MM.1S (cell line): ENCODE measurements around the gene CKS2.
"Not testable (repeated sequence)": the region's sequence is repeated elsewhere in the genome, so short reads cannot be mapped to it uniquely, and the experiment has no call there.

Experiments used
- DNase-seq: peaks from one replicate; pipeline ENCODE4 v3.0.0-alpha.2; 2015
- H2AFZ ChIP-seq: fragments of 300-600 bp; sonication (generic); 2 replicates; pipeline ENCODE4 v1.6.0; 2016; ENCODE audit warnings: antibody characterized with exemption, low read length
- H3F3A ChIP-seq: fragments of 300-600 bp; sonication (generic); 2 replicates; pipeline ENCODE4 v1.6.1; 2016; ENCODE audit warnings: mild to moderate bottlenecking, antibody characterized with exemption, low read length, moderate library complexity, mixed read lengths; ENCODE audit not compliant: insufficient read depth
- H3K27ac ChIP-seq: fragments of 300-600 bp; sonication (generic); 2 replicates; pipeline ENCODE4 v1.5.1; 2016; ENCODE audit warnings: mild to moderate bottlenecking, low read length
- H3K27me3 ChIP-seq: fragments of 300-600 bp; sonication (generic); replicated peaks from 2 replicates; pipeline ENCODE4 v1.6.0; 2016; ENCODE audit warnings: low read length; ENCODE audit not compliant: insufficient read depth
- H3K36me3 ChIP-seq: fragments of 300-600 bp; sonication (generic); replicated peaks from 2 replicates; pipeline ENCODE4 v1.6.1; 2016; ENCODE audit warnings: mild to moderate bottlenecking, low read length, mixed read lengths; ENCODE audit not compliant: insufficient read depth
- H3K4me1 ChIP-seq: fragments of 300-600 bp; sonication (generic); 2 replicates; pipeline ENCODE4 v1.6.1; 2016; ENCODE audit warnings: low read length, mixed read lengths
- H3K4me2 ChIP-seq: fragments of 300-600 bp; sonication (generic); 2 replicates; pipeline ENCODE4 v1.6.0; 2016; ENCODE audit warnings: low read depth, low read length
- H3K4me3 ChIP-seq: fragments of 300-600 bp; sonication (generic); 2 replicates; pipeline ENCODE4 v1.5.1; 2016; ENCODE audit warnings: low read length, mixed read lengths
- H3K79me2 ChIP-seq: fragments of 300-600 bp; sonication (generic); 2 replicates; pipeline ENCODE4 v1.6.1; 2016; ENCODE audit warnings: mixed run types, low read length, mixed read lengths
- H3K9ac ChIP-seq: fragments of 300-600 bp; sonication (generic); 2 replicates; pipeline ENCODE4 v1.6.1; 2016; ENCODE audit warnings: low read length, mixed read lengths
- H3K9me2 ChIP-seq: fragments of 300-600 bp; sonication (generic); replicated peaks from 2 replicates; pipeline ENCODE4 v1.6.1; 2016; ENCODE audit warnings: mild to moderate bottlenecking, low read length, mixed read lengths; ENCODE audit not compliant: insufficient read depth
- H3K9me3 ChIP-seq: fragments of 300-600 bp; sonication (generic); replicated peaks from 2 replicates; pipeline ENCODE4 v1.6.1; 2016; ENCODE audit warnings: mild to moderate bottlenecking, low read length, mixed read lengths; ENCODE audit not compliant: insufficient read depth
- H4K20me1 ChIP-seq: fragments of 300-600 bp; sonication (generic); 2 replicates; pipeline ENCODE4 v1.6.1; 2016; ENCODE audit warnings: mild to moderate bottlenecking, low read length, moderate library complexity, mixed read lengths; ENCODE audit not compliant: insufficient read depth
- EZH2 ChIP-seq: fragments of 300-600 bp; sonication (generic); optimal IDR thresholded peaks from 2 replicates; pipeline ENCODE3; 2017; ENCODE audit warnings: low read depth, mild to moderate bottlenecking, antibody characterized with exemption, low read length, mixed read lengths
- EZH2phosphoT487 ChIP-seq: fragments of 300-600 bp; sonication (generic); IDR thresholded peaks from 2 replicates; pipeline ENCODE4 v1.6.1; 2018; ENCODE audit warnings: antibody characterized with exemption, low read length
- TF ChIP-seq, protein P1 (sequence below): fragments of 300-600 bp; sonication (generic); IDR thresholded peaks from 2 replicates; pipeline ENCODE4 v1.5.1; 2016; ENCODE audit warnings: antibody characterized with exemption, low read length, mixed read lengths

Gene CKS2

GRCh38 chr9:89291741-89292140 lies 19.3 kb upstream of the CKS2 start:
- no peaks in the 10 kb centered on the region for H3K9me3 ChIP-seq
- DNase-seq, result no peak
- no peak overlapping the region for H3K9ac ChIP-seq
- H3K27ac ChIP-seq, result no peak overlapping the region
- no peak overlapping the region for H2AFZ ChIP-seq
- no peaks in the 10 kb centered on the region for H3K4me1 ChIP-seq
- H3K4me2 ChIP-seq, result no peak overlapping the region
- H3K36me3 ChIP-seq, result no peaks in the 10 kb centered on the region
- H3F3A ChIP-seq, result no peaks in the 10 kb centered on the region
- H4K20me1 ChIP-seq, result no peaks in the 10 kb centered on the region
- TF ChIP-seq EZH2phosphoT487, result no peak
- TF ChIP-seq, protein P1, sequence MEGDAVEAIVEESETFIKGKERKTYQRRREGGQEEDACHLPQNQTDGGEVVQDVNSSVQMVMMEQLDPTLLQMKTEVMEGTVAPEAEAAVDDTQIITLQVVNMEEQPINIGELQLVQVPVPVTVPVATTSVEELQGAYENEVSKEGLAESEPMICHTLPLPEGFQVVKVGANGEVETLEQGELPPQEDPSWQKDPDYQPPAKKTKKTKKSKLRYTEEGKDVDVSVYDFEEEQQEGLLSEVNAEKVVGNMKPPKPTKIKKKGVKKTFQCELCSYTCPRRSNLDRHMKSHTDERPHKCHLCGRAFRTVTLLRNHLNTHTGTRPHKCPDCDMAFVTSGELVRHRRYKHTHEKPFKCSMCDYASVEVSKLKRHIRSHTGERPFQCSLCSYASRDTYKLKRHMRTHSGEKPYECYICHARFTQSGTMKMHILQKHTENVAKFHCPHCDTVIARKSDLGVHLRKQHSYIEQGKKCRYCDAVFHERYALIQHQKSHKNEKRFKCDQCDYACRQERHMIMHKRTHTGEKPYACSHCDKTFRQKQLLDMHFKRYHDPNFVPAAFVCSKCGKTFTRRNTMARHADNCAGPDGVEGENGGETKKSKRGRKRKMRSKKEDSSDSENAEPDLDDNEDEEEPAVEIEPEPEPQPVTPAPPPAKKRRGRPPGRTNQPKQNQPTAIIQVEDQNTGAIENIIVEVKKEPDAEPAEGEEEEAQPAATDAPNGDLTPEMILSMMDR, result no peak
- TF ChIP-seq EZH2, result no peak
- no peaks in the 10 kb centered on the region for H3K9me2 ChIP-seq
- no peaks in the 10 kb centered on the region for H3K27me3 ChIP-seq
- H3K4me3 ChIP-seq, result no peak overlapping the region
- H3K79me2 ChIP-seq, result no peaks in the 10 kb centered on the region

DNA sequence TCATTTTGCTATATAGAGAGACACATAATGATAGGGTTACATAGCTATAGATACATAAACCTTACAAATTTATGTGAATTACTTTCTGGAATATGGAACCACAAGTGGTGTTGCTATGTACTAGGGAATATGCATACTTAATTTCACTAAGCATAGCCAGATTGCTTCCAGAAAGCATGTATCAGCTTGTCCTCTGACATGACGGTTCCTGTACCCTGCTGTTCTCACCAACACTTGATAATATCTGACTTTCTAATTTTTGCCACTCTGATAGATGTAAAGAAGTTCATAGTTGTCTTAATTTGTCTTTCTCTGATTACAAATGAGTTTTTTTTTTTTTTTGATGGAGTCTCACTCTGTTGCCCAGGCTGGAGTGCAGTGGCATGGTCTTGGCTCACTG lies 18.0 kb upstream of the CKS2 start:
- Histone ChIP-seq H3K9me3 (no peaks in the 10 kb centered on the region), H3K4me1 (no peaks in the 10 kb centered on the region), H3K4me2 (no peak overlapping the region), H3K4me3 (no peak overlapping the region), H3K36me3 (no peaks in the 10 kb centered on the region), H2AFZ (no peak overlapping the region), H3K9me2 (no peaks in the 10 kb centered on the region), H4K20me1 (no peaks in the 10 kb centered on the region), H3K9ac (no peak overlapping the region), H3K27ac (no peak overlapping the region), H3F3A (no peaks in the 10 kb centered on the region), H3K79me2 (no peaks in the 10 kb centered on the region), H3K27me3 (no peaks in the 10 kb centered on the region)
- no peak for DNase-seq
- TF ChIP-seq EZH2phosphoT487 (no peak), EZH2 (no peak)
- TF ChIP-seq, protein P1, result no peak

DNA sequence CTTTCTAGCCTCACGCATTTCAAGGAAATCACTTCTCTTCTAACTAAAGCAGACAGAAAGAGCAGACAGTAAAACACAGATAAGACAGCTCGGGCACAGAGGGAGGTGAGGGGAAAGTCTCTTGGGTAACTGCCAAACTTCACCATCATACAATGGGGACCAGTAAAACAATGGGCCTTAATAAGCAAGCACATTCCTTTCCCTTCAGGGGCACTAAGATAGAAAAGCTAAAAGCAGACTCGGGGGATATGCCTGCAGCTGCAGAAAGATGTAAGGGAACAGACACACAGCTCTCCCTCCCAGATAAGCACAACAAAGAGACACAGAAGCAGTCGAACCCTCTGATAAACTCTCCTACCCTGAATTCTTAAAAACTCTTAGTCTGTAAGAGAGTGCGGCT lies 15.6 kb upstream of the CKS2 start:
- H3K36me3 ChIP-seq, result no peaks in the 10 kb centered on the region
- no peaks in the 10 kb centered on the region for H3K27me3 ChIP-seq
- H3K4me2 ChIP-seq, result no peak overlapping the region
- no peaks in the 10 kb centered on the region for H3K79me2 ChIP-seq
- H3K4me1 ChIP-seq, result no peaks in the 10 kb centered on the region
- no peak for TF ChIP-seq EZH2
- TF ChIP-seq EZH2phosphoT487, result no peak
- TF ChIP-seq, protein P1, result no peak
- H3K27ac ChIP-seq, result no peak overlapping the region
- H3F3A ChIP-seq, result no peaks in the 10 kb centered on the region
- no peaks in the 10 kb centered on the region for H3K9me3 ChIP-seq
- no peak for DNase-seq
- H2AFZ ChIP-seq, result no peak overlapping the region
- H3K4me3 ChIP-seq, result no peak overlapping the region
- H3K9me2 ChIP-seq, result no peaks in the 10 kb centered on the region
- H3K9ac ChIP-seq, result no peak overlapping the region
- no peaks in the 10 kb centered on the region for H4K20me1 ChIP-seq

DNA sequence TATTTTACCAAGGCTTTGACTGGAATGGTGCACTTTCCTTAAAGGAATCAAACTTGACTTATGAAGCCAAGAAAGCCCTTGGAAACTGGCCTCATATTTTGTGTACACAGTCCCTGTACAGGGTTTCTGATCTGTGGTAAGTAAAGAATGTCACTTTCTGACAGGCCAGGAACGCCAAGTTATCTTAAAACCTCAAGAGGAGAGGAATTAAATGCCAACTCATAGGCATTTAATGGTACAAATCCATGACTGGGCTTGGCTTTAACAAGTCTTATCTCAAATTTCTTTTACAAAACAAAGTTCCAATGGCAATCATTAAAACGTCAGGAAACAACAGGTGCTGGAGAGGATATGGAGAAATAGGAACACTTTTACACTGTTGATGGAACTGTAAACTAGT lies 9.0 kb upstream of the CKS2 start:
- not testable (repeated sequence) for H2AFZ ChIP-seq, H3K27me3 ChIP-seq, H4K20me1 ChIP-seq, H3K36me3 ChIP-seq, H3F3A ChIP-seq, H3K4me2 ChIP-seq, H3K9me2 ChIP-seq, H3K9ac ChIP-seq, H3K79me2 ChIP-seq, H3K9me3 ChIP-seq, DNase-seq, H3K27ac ChIP-seq, H3K4me3 ChIP-seq
- peaks cover 18% of the 10 kb centered on the region for H3K4me1 ChIP-seq
